Testis (tissue), 2 donors: ENCODE measurements around the gene GIPC3.

Experiments used
- POLR2A ChIP-seq: fragments of 450-650 bp; IDR thresholded peaks from one replicate; pipeline ENCODE4 v1.6.1; 2017; ENCODE audit warnings: antibody characterized with exemption, mild to moderate bottlenecking, moderate library complexity
- TF ChIP-seq, protein P1 (sequence below), 3 experiments: fragments of 450-650 bp in 2 of 3; fragments of 200-600 bp in 1 of 3; sonication (generic) in 1 of 3; IDR thresholded peaks; one replicate each; pipeline ENCODE4 v1.5.1; 2016 to 2019; ENCODE audit warnings: antibody characterized with exemption in 3 of 3, mild to moderate bottlenecking in 2 of 3, moderate library complexity in 1 of 3

DNA sequence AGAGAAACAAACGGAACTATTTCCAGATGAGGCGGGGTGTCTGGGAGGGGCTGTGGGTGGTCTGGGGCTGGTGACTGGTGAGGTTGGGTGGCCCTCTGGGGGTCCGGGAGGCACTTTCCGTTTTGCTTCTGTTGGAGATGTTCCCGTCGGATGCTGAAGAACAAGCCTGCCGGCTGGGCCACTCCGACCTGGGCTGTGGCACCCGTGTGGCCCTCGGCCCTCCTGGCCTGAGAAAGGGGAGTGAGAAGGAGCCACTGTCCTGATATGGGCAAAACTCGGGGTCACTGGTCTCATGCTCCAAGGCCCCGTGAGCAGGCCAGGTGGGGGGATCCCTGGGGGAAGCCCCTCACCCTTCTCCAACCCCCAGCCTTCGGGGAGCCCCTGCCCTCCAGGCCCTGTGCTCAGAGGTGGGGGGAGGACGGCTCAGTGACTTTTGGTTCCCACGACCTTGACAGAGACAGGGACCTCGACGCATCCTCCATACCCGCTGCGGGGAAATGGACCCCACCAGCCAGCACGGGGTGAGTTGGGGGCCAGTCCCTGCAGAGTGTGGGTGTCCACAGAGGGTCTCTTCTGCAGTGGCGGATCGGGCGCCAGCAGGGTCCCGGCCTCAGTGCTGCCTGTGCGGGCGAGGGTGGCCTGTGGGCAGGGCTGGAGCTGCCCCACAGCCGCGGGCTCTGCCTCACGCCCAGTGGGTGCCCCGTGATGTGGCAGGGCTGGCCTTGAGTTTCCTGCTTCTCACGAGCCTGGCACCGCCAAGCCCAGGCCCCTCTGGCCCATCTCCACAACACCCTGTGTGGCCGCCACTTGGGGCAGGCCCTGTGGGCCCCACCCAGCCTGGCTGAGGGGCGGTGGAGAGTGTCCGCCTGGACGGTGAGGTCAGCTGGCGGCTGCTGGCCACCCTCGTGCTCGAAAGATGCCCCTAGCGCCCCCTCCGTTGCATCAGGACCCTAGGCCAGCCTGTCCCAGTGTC is 25.8 kb downstream of the GIPC3 start:
- TF ChIP-seq, protein P1, sequence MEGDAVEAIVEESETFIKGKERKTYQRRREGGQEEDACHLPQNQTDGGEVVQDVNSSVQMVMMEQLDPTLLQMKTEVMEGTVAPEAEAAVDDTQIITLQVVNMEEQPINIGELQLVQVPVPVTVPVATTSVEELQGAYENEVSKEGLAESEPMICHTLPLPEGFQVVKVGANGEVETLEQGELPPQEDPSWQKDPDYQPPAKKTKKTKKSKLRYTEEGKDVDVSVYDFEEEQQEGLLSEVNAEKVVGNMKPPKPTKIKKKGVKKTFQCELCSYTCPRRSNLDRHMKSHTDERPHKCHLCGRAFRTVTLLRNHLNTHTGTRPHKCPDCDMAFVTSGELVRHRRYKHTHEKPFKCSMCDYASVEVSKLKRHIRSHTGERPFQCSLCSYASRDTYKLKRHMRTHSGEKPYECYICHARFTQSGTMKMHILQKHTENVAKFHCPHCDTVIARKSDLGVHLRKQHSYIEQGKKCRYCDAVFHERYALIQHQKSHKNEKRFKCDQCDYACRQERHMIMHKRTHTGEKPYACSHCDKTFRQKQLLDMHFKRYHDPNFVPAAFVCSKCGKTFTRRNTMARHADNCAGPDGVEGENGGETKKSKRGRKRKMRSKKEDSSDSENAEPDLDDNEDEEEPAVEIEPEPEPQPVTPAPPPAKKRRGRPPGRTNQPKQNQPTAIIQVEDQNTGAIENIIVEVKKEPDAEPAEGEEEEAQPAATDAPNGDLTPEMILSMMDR (IDR thresholded peaks at IDR 0.05), result no peak
- no peak for TF ChIP-seq POLR2A
